Nephron (organoid): ENCODE results near the gene SPTLC3.

ENCODE experiments used
- H3K27ac Mint-ChIP-seq, 3 experiments: 2 replicates each; pipeline ENCODE4 v1.8.0; 2020; ENCODE audit warnings: mixed read lengths in 3 of 3, mild to moderate bottlenecking in 2 of 3, moderate library complexity in 1 of 3
- H3K27me3 Mint-ChIP-seq: 2 replicates; pipeline ENCODE4 v1.8.0; 2021; ENCODE audit warnings: low read depth, mild to moderate bottlenecking, moderate library complexity, mixed read lengths
- H3K36me3 Mint-ChIP-seq: 2 replicates; pipeline ENCODE4 v1.8.0; 2020; ENCODE audit warnings: low read depth, mixed read lengths
- H3K4me1 Mint-ChIP-seq: 2 replicates; pipeline ENCODE4 v1.8.0; 2020; ENCODE audit warnings: mixed read lengths
- H3K4me3 Mint-ChIP-seq, 3 experiments: 2 replicates each; pipeline ENCODE4 v1.8.0; 2020; ENCODE audit warnings: mild to moderate bottlenecking in 3 of 3, mixed read lengths in 3 of 3, moderate library complexity in 2 of 3
- H3K9me3 Mint-ChIP-seq: 2 replicates; pipeline ENCODE4 v1.8.0; 2020; ENCODE audit warnings: mixed read lengths
- CTCF ChIP-seq, 3 experiments: fragments of 200-600 bp; sonication (generic); IDR thresholded peaks; one replicate each; pipeline ENCODE4 v1.5.0; 2021; ENCODE audit warnings: antibody characterized with exemption in 3 of 3; ENCODE audit not compliant: unreplicated experiment in 3 of 3

SPTLC3 gene

GRCh38 chr20:13121840-13122515 lies 113.2 kb downstream of the SPTLC3 start:
- H3K36me3 Mint-ChIP-seq, result peaks cover 12% of the 10 kb centered on the region
- no peak overlapping the region for H3K4me3 Mint-ChIP-seq
- peaks cover 9% of the 10 kb centered on the region for H3K4me1 Mint-ChIP-seq
- TF ChIP-seq CTCF (IDR thresholded peaks at IDR 0.05; ENCODE audit: unreplicated experiment in 3 of 3), result no peak
- H3K27me3 Mint-ChIP-seq, result no peaks in the 10 kb centered on the region
- H3K9me3 Mint-ChIP-seq, result no peaks in the 10 kb centered on the region
- H3K27ac Mint-ChIP-seq, result no peak overlapping the region

GRCh38 chr20:13125486-13125885 lies 116.7 kb downstream of the SPTLC3 start:
- no peak overlapping the region for H3K27ac Mint-ChIP-seq
- peaks cover 1% of the 10 kb centered on the region for H3K4me1 Mint-ChIP-seq
- H3K27me3 Mint-ChIP-seq, result peaks cover 4% of the 10 kb centered on the region
- H3K4me3 Mint-ChIP-seq, result no peak overlapping the region
- H3K36me3 Mint-ChIP-seq, result peaks cover 31% of the 10 kb centered on the region
- no peaks in the 10 kb centered on the region for H3K9me3 Mint-ChIP-seq
- no peak for TF ChIP-seq CTCF (IDR thresholded peaks at IDR 0.05; ENCODE audit: unreplicated experiment in 3 of 3)

GRCh38 chr20:13128173-13128572 lies 119.4 kb downstream of the SPTLC3 start:
- Mint-ChIP-seq H3K36me3 (peaks cover 31% of the 10 kb centered on the region), H3K9me3 (no peaks in the 10 kb centered on the region), H3K4me1 (no peaks in the 10 kb centered on the region), H3K27ac (no peak overlapping the region), H3K4me3 (no peak overlapping the region), H3K27me3 (peaks cover 4% of the 10 kb centered on the region)
- TF ChIP-seq CTCF (IDR thresholded peaks at IDR 0.05; ENCODE audit: unreplicated experiment in 3 of 3), result no peak

- H3K36me3 Mint-ChIP-seq, result peaks cover 27% of the 10 kb centered on the region
- no peak for TF ChIP-seq CTCF (IDR thresholded peaks at IDR 0.05; ENCODE audit: unreplicated experiment in 3 of 3)
- no peaks in the 10 kb centered on the region for H3K4me1 Mint-ChIP-seq
- no peak overlapping the region for H3K4me3 Mint-ChIP-seq
- no peak overlapping the region for H3K27ac Mint-ChIP-seq
- H3K9me3 Mint-ChIP-seq, result no peaks in the 10 kb centered on the region
- peaks cover 4% of the 10 kb centered on the region for H3K27me3 Mint-ChIP-seq
These were observed 121.4 kb downstream of the SPTLC3 start for GRCh38 chr20:13130061-13130706.

- Mint-ChIP-seq H3K27me3 (peaks cover 4% of the 10 kb centered on the region), H3K4me3 (no peak overlapping the region), H3K4me1 (no peaks in the 10 kb centered on the region), H3K27ac (no peak overlapping the region), H3K9me3 (no peaks in the 10 kb centered on the region), H3K36me3 (peaks cover 29% of the 10 kb centered on the region)
- TF ChIP-seq CTCF (IDR thresholded peaks at IDR 0.05; ENCODE audit: unreplicated experiment in 3 of 3), result no peak
These were observed 121.9 kb downstream of the SPTLC3 start for GRCh38 chr20:13130707-13131103.

- Mint-ChIP-seq H3K9me3 (no peaks in the 10 kb centered on the region), H3K27ac (no peak overlapping the region), H3K36me3 (peaks cover 27% of the 10 kb centered on the region), H3K27me3 (peaks cover 4% of the 10 kb centered on the region), H3K4me1 (no peaks in the 10 kb centered on the region), H3K4me3 (no peak overlapping the region)
- TF ChIP-seq CTCF (IDR thresholded peaks at IDR 0.05; ENCODE audit: unreplicated experiment in 3 of 3), result no peak
These were observed 122.9 kb downstream of the SPTLC3 start for GRCh38 chr20:13131688-13132087.
